Right renal cortex interstitium (tissue), 3 donors: ENCODE measurements around the gene GCKR. TPM values are rescaled to one million over a fixed set of nuclear protein-coding genes. Genes with fewer than 3 reads are reported as not detected.

Source experiments
- DNase-seq, 3 donors: peaks; one replicate each; pipeline ENCODE4 v3.0.0-alpha.2; 2013; ENCODE audit warnings: low read depth in 3 of 3, low spot score in 2 of 3
- polyA plus RNA-seq, 3 donors: library from polyadenylated mRNA; unstranded; fragments of 120-200 nt; gene quantifications; one replicate each; pipeline ENCODE4 v1.2.1, GENCODE V29; 2013; ENCODE audit not compliant: insufficient read length in 3 of 3

GCKR gene, protein sequence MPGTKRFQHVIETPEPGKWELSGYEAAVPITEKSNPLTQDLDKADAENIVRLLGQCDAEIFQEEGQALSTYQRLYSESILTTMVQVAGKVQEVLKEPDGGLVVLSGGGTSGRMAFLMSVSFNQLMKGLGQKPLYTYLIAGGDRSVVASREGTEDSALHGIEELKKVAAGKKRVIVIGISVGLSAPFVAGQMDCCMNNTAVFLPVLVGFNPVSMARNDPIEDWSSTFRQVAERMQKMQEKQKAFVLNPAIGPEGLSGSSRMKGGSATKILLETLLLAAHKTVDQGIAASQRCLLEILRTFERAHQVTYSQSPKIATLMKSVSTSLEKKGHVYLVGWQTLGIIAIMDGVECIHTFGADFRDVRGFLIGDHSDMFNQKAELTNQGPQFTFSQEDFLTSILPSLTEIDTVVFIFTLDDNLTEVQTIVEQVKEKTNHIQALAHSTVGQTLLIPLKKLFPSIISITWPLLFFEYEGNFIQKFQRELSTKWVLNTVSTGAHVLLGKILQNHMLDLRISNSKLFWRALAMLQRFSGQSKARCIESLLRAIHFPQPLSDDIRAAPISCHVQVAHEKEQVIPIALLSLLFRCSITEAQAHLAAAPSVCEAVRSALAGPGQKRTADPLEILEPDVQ
- not detected for polyA plus RNA-seq

DNA sequence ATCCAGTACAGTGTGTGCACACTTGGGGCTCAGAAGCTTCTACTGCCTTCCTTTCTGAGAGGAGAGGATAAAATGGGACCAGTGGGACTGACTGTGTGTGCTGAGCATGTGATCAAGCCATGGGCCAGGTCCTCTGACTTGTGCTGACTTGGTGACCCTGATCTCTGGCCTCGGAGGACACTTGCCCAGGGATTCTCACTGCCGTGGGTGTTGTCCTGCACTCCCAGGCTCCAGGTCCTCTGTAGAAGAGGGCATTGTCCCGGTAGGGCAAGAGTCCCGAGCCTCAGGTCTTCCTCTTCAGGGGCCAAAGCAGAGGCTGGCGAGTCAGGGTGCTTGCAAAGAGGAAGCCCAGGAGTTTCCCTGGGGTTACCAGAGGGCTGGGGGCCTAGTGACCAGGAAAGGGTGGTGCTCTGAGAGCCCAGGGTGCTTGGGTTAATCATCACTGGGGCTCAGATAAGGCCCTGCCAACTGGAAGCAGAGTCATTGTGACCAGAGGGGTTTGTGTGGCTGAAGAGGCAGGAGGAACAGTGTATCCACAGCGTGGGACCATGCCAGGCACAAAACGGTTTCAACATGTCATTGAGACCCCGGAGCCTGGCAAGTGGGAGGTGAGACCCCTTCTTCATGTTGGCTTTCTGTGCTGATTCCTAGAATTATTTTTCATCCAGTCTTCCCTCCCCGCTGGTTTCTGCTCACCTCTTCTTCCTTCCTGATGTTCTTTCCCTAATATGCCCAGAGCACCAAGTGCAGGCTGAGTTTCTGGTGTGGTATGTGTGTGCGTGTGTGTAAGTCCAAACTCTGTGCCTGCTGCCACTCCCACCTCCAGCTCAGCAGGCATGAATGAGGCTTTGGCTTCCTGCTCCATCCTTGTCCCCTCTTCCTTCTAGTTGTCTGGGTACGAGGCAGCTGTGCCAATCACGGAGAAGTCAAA is at the start of gene GCKR:
TSS of gene GCKR (plus strand) at position 483 of the 931 bp plus-strand sequence. CDS start at position 549, 66 bp downstream.
- DNase-seq = no peak

- no peak for DNase-seq
Observed at GRCh38 chr2:27448381-27448780, 48.3 kb upstream of the GCKR start.

DNA sequence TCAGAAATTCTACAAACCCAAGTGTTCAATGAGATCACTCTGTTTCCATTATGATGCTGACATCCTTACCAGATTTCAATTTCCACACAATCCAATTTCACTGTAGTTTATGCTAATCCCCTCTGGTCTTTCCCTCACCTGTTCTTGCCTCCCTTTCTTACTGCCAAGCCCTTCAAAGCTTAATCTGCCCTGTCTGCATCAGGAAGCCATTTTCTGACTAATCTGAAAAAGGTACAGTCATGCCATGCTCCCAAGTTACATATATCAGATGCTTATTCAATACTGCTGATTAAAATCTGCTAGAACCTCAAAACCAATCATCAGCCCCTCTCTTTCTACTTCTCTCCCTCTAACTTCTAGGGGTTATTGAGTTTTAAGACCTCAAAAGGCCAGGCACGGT is 45.5 kb upstream of the GCKR start:
- no peak for DNase-seq

DNA sequence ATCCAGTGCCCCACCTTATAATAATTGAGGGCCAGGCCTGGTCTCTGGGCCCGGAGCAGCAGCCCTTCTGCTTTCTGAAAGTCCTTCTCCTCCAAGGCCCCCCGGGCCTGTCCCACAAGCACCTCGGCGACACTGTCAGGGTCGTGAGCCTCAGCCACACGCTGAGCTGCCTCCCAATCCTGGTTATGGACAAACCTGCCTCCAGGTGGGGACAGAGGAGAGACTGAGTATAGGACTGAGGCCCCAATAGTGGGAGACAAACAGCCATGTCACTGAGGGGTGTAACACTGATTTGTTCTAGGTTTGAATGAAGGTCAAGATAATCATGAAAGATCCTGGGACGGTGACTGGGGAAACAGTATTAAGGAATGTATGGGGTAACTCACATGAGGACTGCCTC is 42.7 kb upstream of the GCKR start:
- no peak for DNase-seq

DNA sequence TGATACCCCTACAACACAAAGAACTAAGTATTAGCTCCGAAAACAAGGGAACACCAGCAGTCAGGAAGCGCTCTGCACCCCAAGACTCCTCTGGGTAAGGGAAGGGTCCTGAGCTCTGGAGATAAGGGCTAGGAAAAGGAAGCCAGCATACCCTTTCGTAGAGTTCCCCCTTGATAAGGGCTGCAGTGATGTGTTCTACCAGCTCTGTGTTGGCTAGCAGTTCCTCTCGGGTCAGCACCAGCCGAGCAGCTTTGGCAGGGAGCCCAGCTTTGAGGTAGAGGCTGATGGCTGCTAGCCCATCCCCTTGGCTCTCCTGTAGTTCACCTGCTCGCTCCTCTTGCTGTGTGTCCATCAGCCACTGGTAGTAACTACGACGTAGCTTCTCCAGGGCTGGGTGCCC is 35.5 kb upstream of the GCKR start:
- no peak for DNase-seq

GRCh38 chr2:27464443-27464842 is 32.2 kb upstream of the GCKR start:
- DNase-seq = no peak

DNA sequence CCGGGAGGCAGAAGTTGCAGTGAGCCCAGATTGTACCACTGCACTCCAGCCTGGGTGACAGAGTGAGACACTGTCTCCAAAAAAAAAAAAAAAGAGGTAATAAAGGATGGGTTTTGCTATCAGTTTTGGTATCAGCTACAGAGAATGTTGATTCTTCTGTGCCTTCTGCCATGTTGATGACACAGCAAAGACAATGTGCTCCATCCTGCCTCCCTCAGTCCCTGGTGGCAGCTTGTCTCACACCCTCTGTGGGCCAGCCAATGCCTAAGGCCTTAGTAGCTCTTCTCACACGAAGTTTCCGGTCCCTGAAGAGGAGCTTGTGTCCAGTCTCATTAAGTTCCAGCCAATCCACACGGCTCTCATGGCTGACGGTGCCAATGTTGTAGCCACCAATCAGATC is 24.7 kb upstream of the GCKR start:
- DNase-seq = no peak

DNA sequence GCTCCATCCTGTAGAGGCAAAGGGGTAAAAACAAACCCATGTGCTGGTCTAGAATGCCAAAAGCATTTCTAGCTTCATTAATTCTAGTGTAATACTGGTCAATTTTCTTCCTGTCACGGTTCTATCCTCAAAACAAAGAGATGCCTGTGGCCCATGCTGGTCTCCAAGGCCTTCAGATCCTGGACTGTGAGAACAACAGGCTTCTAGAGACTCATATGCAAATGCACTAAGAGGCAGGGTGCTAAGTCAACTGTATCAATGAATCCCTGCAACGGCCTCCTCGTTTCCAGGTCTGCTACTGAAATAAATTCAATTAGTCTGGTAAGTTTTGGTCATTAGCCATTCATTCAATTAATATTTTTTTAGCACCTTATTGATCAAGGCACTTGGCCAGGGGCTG is 11.1 kb upstream of the GCKR start:
- no peak for DNase-seq

DNA sequence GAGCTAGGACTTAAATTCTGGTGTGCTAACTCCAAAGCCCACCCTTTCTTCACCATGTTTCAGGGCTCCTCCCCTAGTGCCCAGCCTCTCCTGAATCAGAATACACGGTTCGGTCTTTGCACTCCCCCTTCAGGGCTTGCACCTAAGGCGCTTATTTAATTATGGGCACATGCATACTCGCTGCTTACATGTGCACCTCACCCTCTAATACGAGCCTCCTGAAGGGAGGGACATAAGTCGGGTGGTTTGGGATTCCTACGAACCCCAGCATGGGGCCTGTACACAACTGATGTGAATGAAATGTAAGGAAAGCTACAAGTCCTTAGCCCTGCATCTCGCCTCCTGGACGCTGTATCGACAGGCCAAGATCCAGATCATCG is 7.5 kb upstream of the GCKR start:
- DNase-seq = peak in 1 of 3 donors; percentile 8

GRCh38 chr2:27489498-27490397 is 6.9 kb upstream of the GCKR start, which contains the start of gene IFT172:
IFT172 (minus strand) TSS chr2:27489743; CDS start chr2:27489653, 90 bp downstream.
- peak; percentile 94 to 97 (median 95) for DNase-seq

DNA sequence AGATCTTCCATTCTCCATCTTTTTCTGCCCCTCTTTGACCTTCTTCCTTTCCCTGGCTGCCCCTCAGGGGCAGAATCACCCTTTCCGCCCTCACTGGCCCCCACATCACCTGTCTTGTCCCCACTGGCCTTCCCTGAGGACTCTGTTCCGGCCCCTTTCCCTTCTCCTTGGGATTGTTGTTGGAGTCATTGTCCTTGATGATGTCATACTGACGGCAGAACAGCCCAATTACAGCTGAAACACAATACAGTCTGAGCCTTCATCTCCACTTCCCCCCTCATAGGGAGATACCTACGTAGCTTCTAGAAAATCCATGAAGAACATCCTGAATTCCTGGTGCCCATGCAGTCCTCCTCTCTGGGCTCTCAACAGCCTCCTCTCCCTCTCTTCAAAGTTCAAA is 4.1 kb upstream of the GCKR start:
- DNase-seq = no peak

DNA sequence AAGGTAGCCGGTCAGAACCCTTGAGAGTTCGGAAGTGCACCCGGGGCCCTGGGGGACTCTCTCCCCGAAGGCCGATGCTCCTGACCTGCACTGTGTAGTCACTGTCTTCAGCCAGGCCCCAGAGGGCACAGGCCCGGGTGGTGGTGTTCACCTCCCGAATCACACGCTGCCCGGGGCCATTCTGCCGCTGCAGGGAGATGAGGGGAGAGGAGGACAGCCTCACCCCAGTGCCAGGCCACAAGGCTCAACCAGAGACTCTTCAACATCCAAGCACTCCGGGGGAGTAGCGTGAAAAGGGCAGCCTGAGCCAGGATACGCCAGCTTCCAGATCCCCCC is 2.7 kb upstream of the GCKR start:
- no peak for DNase-seq

GRCh38 chr2:27494284-27494943 is 2.2 kb upstream of the GCKR start:
- no peak for DNase-seq

DNA sequence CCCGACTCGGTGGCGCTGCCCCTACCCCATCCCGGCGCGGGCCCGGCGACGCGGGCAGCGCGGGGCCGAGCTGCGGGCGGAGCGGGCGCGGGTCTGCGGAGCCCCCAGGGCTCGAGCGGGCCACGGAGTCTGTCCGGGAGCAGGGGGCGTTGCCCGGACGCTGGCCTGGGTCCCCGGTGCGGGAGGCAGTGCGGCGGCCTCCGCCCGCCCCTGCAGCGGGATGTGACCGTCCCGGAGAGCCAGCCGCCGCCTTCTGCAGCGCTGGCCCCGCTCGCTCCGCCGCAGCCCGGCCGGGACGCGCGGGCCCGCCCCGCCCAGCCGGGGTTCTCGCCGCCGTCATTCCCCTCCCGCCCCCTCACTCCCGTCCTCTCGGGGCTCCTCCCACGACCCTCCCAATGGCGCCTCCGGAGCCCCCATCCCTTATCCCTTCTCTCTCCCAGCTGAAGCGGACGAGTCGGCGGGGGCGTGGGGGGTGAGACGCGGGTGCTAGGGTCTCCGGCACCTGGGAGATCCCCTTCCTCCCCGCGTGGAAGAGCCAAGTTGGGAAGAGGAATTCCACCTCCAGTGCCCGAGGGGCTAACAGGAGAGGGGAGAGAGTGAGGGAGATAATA is 1.6 kb upstream of the GCKR start, which contains the start of gene FNDC4:
TSS of gene FNDC4 (minus strand) at position 257 of the 611 bp plus-strand sequence. CDS start 521 bp downstream, outside the sequence.
- DNase-seq = no peak

DNA sequence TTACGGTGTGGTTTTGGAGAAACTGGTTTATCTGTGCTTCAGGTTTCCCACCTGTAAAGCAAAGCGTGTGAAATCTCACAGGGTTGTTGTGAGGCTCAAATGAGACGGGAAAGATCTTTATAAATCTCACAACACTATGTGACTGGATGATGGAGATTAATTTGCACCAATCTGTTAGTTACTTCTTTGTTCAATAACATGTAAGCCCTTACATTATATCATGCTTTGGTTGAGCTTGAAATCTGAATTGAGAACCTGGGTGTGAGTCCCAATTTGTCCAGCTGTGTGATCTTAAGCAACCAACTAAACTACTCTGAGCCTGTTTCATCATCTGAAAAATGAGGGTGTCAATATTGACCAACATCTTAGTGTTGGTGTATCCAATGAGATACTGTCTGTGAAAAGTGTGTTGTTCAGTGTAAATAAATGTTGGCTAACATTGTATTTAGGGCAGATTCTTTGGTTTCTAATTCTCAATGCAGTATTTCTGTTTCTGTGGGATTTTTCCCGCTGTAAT is 741 bp upstream of the GCKR start:
- no peak for DNase-seq

DNA sequence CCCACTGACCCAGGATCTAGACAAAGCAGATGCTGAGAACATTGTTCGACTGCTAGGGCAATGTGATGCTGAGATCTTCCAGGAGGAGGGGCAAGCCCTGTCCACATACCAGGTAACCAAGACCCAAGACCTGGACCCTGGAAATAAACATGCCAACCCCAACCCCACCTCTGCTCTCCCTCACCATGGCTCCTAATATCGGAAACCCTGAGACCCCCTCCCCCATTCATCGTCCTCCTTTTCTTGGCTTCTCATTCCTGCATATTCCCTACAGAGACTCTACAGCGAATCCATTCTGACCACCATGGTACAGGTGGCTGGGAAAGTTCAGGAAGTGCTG is 619 bp downstream of the GCKR start:
- no peak for DNase-seq

DNA sequence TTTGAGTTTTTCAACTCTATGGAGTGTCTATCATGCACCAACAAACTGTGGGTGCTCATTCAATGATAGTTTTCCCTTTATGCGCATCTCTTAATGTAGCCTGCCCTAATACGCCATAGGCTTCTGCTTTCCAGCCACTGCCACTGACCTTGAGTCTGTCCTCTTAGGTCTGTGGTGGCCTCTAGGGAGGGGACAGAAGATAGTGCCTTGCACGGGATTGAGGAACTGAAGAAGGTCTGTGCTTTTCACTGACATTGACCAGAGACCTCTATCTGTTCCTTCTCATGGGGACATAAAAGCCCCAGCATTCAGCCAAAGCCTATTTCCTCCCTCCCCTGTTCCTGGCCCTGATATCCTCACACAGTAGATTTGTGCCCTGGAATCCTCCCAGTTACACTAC is 2.3 kb downstream of the GCKR start:
- no peak for DNase-seq

DNA sequence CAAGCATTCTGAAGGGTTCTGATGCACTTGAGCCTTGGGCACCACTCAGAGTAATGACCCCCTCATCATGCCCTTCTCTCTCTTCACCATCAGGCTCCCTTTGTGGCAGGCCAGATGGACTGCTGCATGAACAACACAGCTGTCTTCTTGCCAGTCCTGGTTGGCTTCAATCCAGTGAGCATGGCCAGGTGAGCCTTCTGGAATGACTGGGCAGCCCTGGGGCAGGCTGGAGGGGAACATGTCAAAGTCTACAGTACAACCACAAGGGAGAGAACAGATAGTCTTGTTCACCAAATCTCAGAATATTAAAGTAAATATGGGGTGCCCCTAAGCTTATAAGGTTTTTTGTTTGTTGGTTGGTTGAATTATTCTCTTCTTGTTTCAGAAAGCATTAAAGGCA is 4.4 kb downstream of the GCKR start:
- DNase-seq = no peak

GRCh38 chr2:27502142-27502541 is 5.5 kb downstream of the GCKR start:
- no peak for DNase-seq
